Measurements from ENCODE around the gene TSPAN9.

GRCh38 chr12:3274664-3275063, 197.5 kb downstream of the TSPAN9 start:
- TF ChIP-seq SP1 (IDR thresholded peaks at IDR 0.05; ENCODE audit: low read depth, low read length) (no peak), EGR1 (IDR thresholded peaks at IDR 0.05; ENCODE audit: borderline replicate concordance in 1 of 2, low read depth in 2 of 2, low read length in 2 of 2) (no peak), ZSCAN29 (IDR thresholded peaks at IDR 0.05) (no peak), PAX5 (IDR thresholded peaks at IDR 0.05; ENCODE audit: borderline replicate concordance, low read depth, low read length) (no peak), MXI1 (IDR thresholded peaks at IDR 0.05; ENCODE audit: low read depth, low read length) (no peak), SMC3 (IDR thresholded peaks at IDR 0.05; ENCODE audit: borderline replicate concordance, low read length) (no peak), RAD21 (IDR thresholded peaks at IDR 0.05; ENCODE audit: insufficient read depth, low read depth, low read length) (no peak)
- TF ChIP-seq, protein P1, sequence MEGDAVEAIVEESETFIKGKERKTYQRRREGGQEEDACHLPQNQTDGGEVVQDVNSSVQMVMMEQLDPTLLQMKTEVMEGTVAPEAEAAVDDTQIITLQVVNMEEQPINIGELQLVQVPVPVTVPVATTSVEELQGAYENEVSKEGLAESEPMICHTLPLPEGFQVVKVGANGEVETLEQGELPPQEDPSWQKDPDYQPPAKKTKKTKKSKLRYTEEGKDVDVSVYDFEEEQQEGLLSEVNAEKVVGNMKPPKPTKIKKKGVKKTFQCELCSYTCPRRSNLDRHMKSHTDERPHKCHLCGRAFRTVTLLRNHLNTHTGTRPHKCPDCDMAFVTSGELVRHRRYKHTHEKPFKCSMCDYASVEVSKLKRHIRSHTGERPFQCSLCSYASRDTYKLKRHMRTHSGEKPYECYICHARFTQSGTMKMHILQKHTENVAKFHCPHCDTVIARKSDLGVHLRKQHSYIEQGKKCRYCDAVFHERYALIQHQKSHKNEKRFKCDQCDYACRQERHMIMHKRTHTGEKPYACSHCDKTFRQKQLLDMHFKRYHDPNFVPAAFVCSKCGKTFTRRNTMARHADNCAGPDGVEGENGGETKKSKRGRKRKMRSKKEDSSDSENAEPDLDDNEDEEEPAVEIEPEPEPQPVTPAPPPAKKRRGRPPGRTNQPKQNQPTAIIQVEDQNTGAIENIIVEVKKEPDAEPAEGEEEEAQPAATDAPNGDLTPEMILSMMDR (IDR thresholded peaks at IDR 0.05 in 2 of 3, conservative IDR thresholded peaks at IDR 0.05 in 1 of 3; ENCODE audit: control insufficient read depth in 2 of 3, extremely low read depth in 1 of 3, insufficient read depth in 1 of 3, low read depth in 3 of 3, low read length in 3 of 3), result no peak
